Naive thymus-derived CD4-positive, alpha-beta T cell (primary cell): ENCODE results near the gene MAP1LC3B. TPM values are rescaled to one million over a fixed set of nuclear protein-coding genes. Genes with fewer than 3 reads are reported as not detected.

Experiments used
- ATAC-seq: fragments of 150-1000 bp; cut with Tn5 transposase; 2 replicates; pipeline ENCODE4 v1.10.0; 2021; ENCODE audit warnings: mild to moderate bottlenecking, moderate library complexity
- CTCF ChIA-PET: fragments of 350-600 bp; sonication (Branson Sonifier 250); formaldehyde crosslinking; loops from one replicate; lab custom pipeline; 2021; ENCODE audit warnings: antibody characterized with exemption; lab: Charles Lee
- POLR2A ChIA-PET: fragments of 350-600 bp; sonication (Branson Sonifier 250); formaldehyde crosslinking; loops from one replicate; lab custom pipeline; 2021; ENCODE audit warnings: antibody characterized with exemption, inconsistent platforms; lab: Charles Lee
- DNase-seq, 9 donors: peaks; one replicate each; pipeline versions ENCODE4 v3.0.0 to v3.0.0-alpha.2; 2020 to 2022; ENCODE audit warnings: mixed read lengths in 1 of 9
- H3K27ac ChIP-seq: one replicate; pipeline ENCODE4 v1.7.0; 2013; ENCODE audit warnings: mild to moderate bottlenecking, low read depth, low read length, moderate library complexity
- H3K27me3 ChIP-seq, 2 donors: one replicate each; pipeline ENCODE4 v1.7.0; 2013; ENCODE audit warnings: low read length in 2 of 2, mild to moderate bottlenecking in 2 of 2, moderate library complexity in 2 of 2; ENCODE audit not compliant: control insufficient read depth in 2 of 2, insufficient read depth in 2 of 2
- H3K36me3 ChIP-seq, 3 experiments: 1 replicate in 2 of 3; 2 replicates in 1 of 3; pipeline ENCODE4 v1.7.0; 2013; ENCODE audit warnings: low read length in 3 of 3, mild to moderate bottlenecking in 3 of 3, moderate library complexity in 1 of 3; ENCODE audit not compliant: insufficient read depth in 3 of 3, control insufficient read depth in 2 of 3
- H3K4me1 ChIP-seq, 2 donors: one replicate each; pipeline ENCODE4 v1.7.0; 2013; ENCODE audit warnings: low read length in 2 of 2, mild to moderate bottlenecking in 2 of 2, moderate library complexity in 1 of 2; ENCODE audit not compliant: control insufficient read depth in 2 of 2, insufficient read depth in 2 of 2
- H3K4me3 ChIP-seq: 2 replicates; pipeline ENCODE4 v1.7.0; 2013; ENCODE audit warnings: mild to moderate bottlenecking, low read length
- H3K9me3 ChIP-seq, 3 experiments: 1 replicate in 2 of 3; 2 replicates in 1 of 3; pipeline ENCODE4 v1.7.0; 2013; ENCODE audit warnings: low read length in 3 of 3; ENCODE audit not compliant: control insufficient read depth in 2 of 3
- H3K27ac Mint-ChIP-seq, 9 donors: one replicate each; pipeline ENCODE4 v1.8.0; 2020 to 2022; ENCODE audit warnings: mixed read lengths in 9 of 9, mild to moderate bottlenecking in 8 of 9, moderate library complexity in 5 of 9, inconsistent platforms in 2 of 9
- H3K27me3 Mint-ChIP-seq, 5 donors: one replicate each; pipeline ENCODE4 v1.8.0; 2021 to 2022; ENCODE audit warnings: mixed read lengths in 5 of 5, mild to moderate bottlenecking in 1 of 5
- H3K36me3 Mint-ChIP-seq, 5 donors: one replicate each; pipeline ENCODE4 v1.8.0; 2020 to 2022; ENCODE audit warnings: mixed read lengths in 5 of 5, mild to moderate bottlenecking in 3 of 5, inconsistent platforms in 1 of 5
- H3K4me1 Mint-ChIP-seq, 7 donors: one replicate each; pipeline ENCODE4 v1.8.0; 2020 to 2022; ENCODE audit warnings: mixed read lengths in 7 of 7, mild to moderate bottlenecking in 3 of 7, inconsistent platforms in 1 of 7
- H3K4me3 Mint-ChIP-seq, 10 donors: one replicate each; pipeline ENCODE4 v1.8.0; 2020 to 2022; ENCODE audit warnings: mild to moderate bottlenecking in 10 of 10, mixed read lengths in 10 of 10, moderate library complexity in 6 of 10, inconsistent platforms in 2 of 10
- H3K9me3 Mint-ChIP-seq, 11 donors: one replicate each; pipeline ENCODE4 v1.8.0; 2020 to 2022; ENCODE audit warnings: mixed read lengths in 11 of 11, mild to moderate bottlenecking in 4 of 11, inconsistent platforms in 1 of 11, moderate library complexity in 1 of 11
- intact Hi-C, 2 donors: fragments of 100-400 bp; cut with micrococcal nuclease; formaldehyde crosslinking; loops; one replicate each; pipeline ENCODE4 v1.15.1; 2023
- polyA plus RNA-seq, 2 donors: library from polyadenylated mRNA; unstranded; fragments of 300-500 nt; fragmentation: Illumina TruSeq; gene quantifications; one replicate each; pipeline ENCODE4 v1.2.3, GENCODE V29; 2021
- total RNA-seq, 6 experiments: library from RNA in 5 of 6; stranded (reverse) in 5 of 6; gene quantifications; 1 replicate in 5 of 6; 2 replicates in 1 of 6; pipeline ENCODE4 v1.2.3 and lab custom pipeline; 2021 to 2026

The MAP1LC3B gene
- total and polyA plus RNA-seq, 7 experiments from 2014 or later: 54.5 to 126 (median 63.4) TPM

- H3K27ac Mint-ChIP-seq: peak overlapping the region in 2 of 9 donors; percentile 9 to 40
Observed at GRCh38 chr16:87436225-87437172, 44.4 kb downstream of the MAP1LC3B start.

GRCh38 chr16:87437327-87437726 is 45.2 kb downstream of the MAP1LC3B start:
- Mint-ChIP-seq H3K27ac (no peak overlapping the region), H3K9me3 (no peaks in the 10 kb centered on the region), H3K4me1 (peaks cover 12 to 38% (median 27%) of the 10 kb centered on the region in 7 donors), H3K36me3 (peaks cover 0 to 13% (median 6%) of the 10 kb centered on the region in 5 donors), H3K4me3 (no peak overlapping the region), H3K27me3 (peaks cover 0 to 5% (median 0%) of the 10 kb centered on the region in 5 donors)
- ChIA-PET CTCF (no interaction called here), POLR2A (interaction anchor here (0.8 to 1.0 kb wide), 2 partner anchors 10 to 54 kb away, joined by 3 read pairs; no protein-coding TSS in a partner anchor)
- Histone ChIP-seq H3K27me3 (no peaks in the 10 kb centered on the region), H3K4me3 (no peak overlapping the region), H3K36me3 (peaks cover 0 to 15% (median 0%) of the 10 kb centered on the region in 3 experiments), H3K27ac (no peak overlapping the region), H3K4me1 (peaks cover 9 to 16% of the 10 kb centered on the region in 2 donors), H3K9me3 (no peaks in the 10 kb centered on the region)
- ATAC-seq: no peak
- DNase-seq: no peak
- intact Hi-C loops: no loop called here

More at GRCh38 chr16:87436225-87437172, 44.4 kb downstream of the MAP1LC3B start:
- Histone ChIP-seq H3K4me1 (peaks cover 9 to 16% of the 10 kb centered on the region in 2 donors), H3K27me3 (no peaks in the 10 kb centered on the region), H3K4me3 (no peak overlapping the region), H3K27ac (no peak overlapping the region), H3K36me3 (peaks cover 0 to 18% (median 0%) of the 10 kb centered on the region in 3 experiments), H3K9me3 (no peaks in the 10 kb centered on the region)
- POLR2A ChIA-PET: interaction anchor here (0.8 to 1.0 kb wide), 3 partner anchors 10 to 54 kb away, joined by 3 read pairs; no protein-coding TSS in a partner anchor
- Mint-ChIP-seq H3K4me1 (peaks cover 12 to 38% (median 27%) of the 10 kb centered on the region in 7 donors), H3K9me3 (no peaks in the 10 kb centered on the region), H3K27me3 (peaks cover 0 to 5% (median 0%) of the 10 kb centered on the region in 5 donors), H3K4me3 (peak overlapping the region; percentile 48 to 76 (median 66)), H3K36me3 (peaks cover 0 to 8% (median 2%) of the 10 kb centered on the region in 5 donors)
- ATAC-seq: no peak
- intact Hi-C loops: no loop called here
- CTCF ChIA-PET: interaction anchor here (0.7 kb wide), 1 partner anchor 15 kb away, joined by 3 read pairs; no protein-coding TSS in a partner anchor
- peak in 6 of 9 donors; percentile 7 to 38 (median 18) for DNase-seq

- Mint-ChIP-seq H3K27ac (peak overlapping the region in 4 of 9 donors; percentile 23 to 64 (median 34)), H3K4me3 (no peak overlapping the region), H3K36me3 (peaks cover 0 to 17% (median 7%) of the 10 kb centered on the region in 5 donors), H3K27me3 (peaks cover 0 to 5% (median 0%) of the 10 kb centered on the region in 5 donors), H3K4me1 (peaks cover 12 to 36% (median 25%) of the 10 kb centered on the region in 7 donors), H3K9me3 (no peaks in the 10 kb centered on the region)
- peaks cover 9 to 16% of the 10 kb centered on the region in 2 donors for H3K4me1 ChIP-seq
- no peaks in the 10 kb centered on the region for H3K9me3 ChIP-seq
- no peak overlapping the region for H3K4me3 ChIP-seq
- DNase-seq: no peak
- no peak overlapping the region for H3K27ac ChIP-seq
- peaks cover 0 to 8% (median 0%) of the 10 kb centered on the region in 3 experiments for H3K36me3 ChIP-seq
- no peaks in the 10 kb centered on the region for H3K27me3 ChIP-seq
- ATAC-seq: no peak
- ChIA-PET POLR2A (no interaction called here), CTCF (no interaction called here)
- intact Hi-C loops: no loop called here
Observed at GRCh38 chr16:87437911-87438610, 45.9 kb downstream of the MAP1LC3B start.

- peaks cover 0 to 8% (median 0%) of the 10 kb centered on the region in 3 experiments for H3K36me3 ChIP-seq
- H3K4me1 ChIP-seq: peaks cover 9 to 16% of the 10 kb centered on the region in 2 donors
- intact Hi-C loops: no loop called here
- CTCF ChIA-PET: no interaction called here
- ATAC-seq (no peak), DNase-seq (no peak)
- H3K27me3 Mint-ChIP-seq: peaks cover 0 to 5% (median 0%) of the 10 kb centered on the region in 5 donors
- no peaks in the 10 kb centered on the region for H3K9me3 ChIP-seq
- no peak overlapping the region for H3K4me3 Mint-ChIP-seq
- POLR2A ChIA-PET: no interaction called here
- H3K36me3 Mint-ChIP-seq: peaks cover 0 to 15% (median 7%) of the 10 kb centered on the region in 5 donors
- no peaks in the 10 kb centered on the region for H3K9me3 Mint-ChIP-seq
- no peaks in the 10 kb centered on the region for H3K27me3 ChIP-seq
- H3K27ac ChIP-seq: no peak overlapping the region
- H3K4me3 ChIP-seq: no peak overlapping the region
- peak overlapping the region in 2 of 9 donors; percentile 43 to 64 for H3K27ac Mint-ChIP-seq
- peaks cover 12 to 33% (median 22%) of the 10 kb centered on the region in 7 donors for H3K4me1 Mint-ChIP-seq
Observed at GRCh38 chr16:87438611-87438985, 46.5 kb downstream of the MAP1LC3B start.

GRCh38 chr16:87439926-87440325 is 47.8 kb downstream of the MAP1LC3B start:
- ATAC-seq: no peak
- Mint-ChIP-seq H3K9me3 (no peaks in the 10 kb centered on the region), H3K36me3 (peaks cover 4 to 23% (median 15%) of the 10 kb centered on the region in 5 donors), H3K27me3 (peaks cover 0 to 5% (median 0%) of the 10 kb centered on the region in 5 donors), H3K4me3 (no peak overlapping the region), H3K27ac (no peak overlapping the region), H3K4me1 (peaks cover 12 to 35% (median 22%) of the 10 kb centered on the region in 7 donors)
- Histone ChIP-seq H3K4me3 (no peak overlapping the region), H3K27me3 (no peaks in the 10 kb centered on the region), H3K9me3 (no peaks in the 10 kb centered on the region), H3K4me1 (peaks cover 9 to 16% of the 10 kb centered on the region in 2 donors), H3K36me3 (peaks cover 0 to 17% (median 0%) of the 10 kb centered on the region in 3 experiments), H3K27ac (no peak overlapping the region)
- POLR2A ChIA-PET: interaction anchor here (0.6 kb wide), 1 partner anchor 212 kb away, joined by 3 read pairs; no protein-coding TSS in a partner anchor
- intact Hi-C loops: no loop called here
- CTCF ChIA-PET: interaction anchor here (0.7 kb wide), 1 partner anchor 33 kb away, joined by 6 read pairs; no protein-coding TSS in a partner anchor
- DNase-seq: no peak
